ENCODE data around the gene CNTNAP4.

The CNTNAP4 gene

DNA sequence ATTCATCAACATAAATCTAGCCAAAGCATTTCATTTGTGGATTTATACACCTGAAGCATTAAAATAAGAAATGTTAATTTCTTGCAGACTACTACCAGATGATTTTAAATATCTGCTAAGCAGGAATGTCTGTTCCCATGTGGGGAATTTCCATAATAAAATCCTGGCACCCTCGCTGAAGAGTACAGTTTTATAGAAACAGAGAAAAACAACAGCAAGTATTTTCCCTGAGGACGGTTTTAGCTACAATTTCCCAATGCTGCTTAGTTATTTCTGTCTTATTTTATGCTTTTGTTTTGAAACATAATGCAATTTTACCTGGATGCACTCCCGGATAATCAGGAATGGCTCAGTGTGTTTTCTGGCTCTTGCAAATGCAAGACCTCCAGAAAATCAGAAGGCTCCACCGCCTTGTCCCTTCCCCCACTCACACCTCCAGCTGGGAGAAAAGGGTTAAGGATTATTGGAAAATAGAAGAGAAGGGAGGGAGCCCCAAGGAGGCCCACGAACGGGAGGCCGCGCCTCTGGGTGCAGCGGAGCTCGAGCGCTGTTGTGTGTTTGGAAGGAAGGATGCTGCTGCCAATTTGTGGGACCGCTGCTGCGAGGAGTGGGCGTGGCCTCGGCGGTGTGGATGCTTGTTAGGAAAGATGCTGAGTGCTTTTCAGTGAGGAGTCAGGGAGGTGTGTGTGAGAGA lies at the start of gene CNTNAP4:
TSS of gene CNTNAP4 (plus strand) at position 657 of the 694 bp plus-strand sequence. CDS start 262 bp downstream, outside the sequence.
- Histone ChIP-seq H3K9me3 (ENCODE audit: low read length) (no peaks in the 10 kb centered on the region), H3K4me1 (ENCODE audit: insufficient read depth, low read length) (peaks cover 2% of the 10 kb centered on the region), H3K27me3 (ENCODE audit: insufficient read depth, low read length) (peaks cover 5% of the 10 kb centered on the region), H3K36me3 (ENCODE audit: insufficient read depth, low read length) (no peaks in the 10 kb centered on the region), H2AFZ (ENCODE audit: low read depth, low read length) (peak within 1 kb of the TSS; percentile 51), H3K4me3 (ENCODE audit: low read length) (peak within 1 kb of the TSS; percentile 9)

DNA sequence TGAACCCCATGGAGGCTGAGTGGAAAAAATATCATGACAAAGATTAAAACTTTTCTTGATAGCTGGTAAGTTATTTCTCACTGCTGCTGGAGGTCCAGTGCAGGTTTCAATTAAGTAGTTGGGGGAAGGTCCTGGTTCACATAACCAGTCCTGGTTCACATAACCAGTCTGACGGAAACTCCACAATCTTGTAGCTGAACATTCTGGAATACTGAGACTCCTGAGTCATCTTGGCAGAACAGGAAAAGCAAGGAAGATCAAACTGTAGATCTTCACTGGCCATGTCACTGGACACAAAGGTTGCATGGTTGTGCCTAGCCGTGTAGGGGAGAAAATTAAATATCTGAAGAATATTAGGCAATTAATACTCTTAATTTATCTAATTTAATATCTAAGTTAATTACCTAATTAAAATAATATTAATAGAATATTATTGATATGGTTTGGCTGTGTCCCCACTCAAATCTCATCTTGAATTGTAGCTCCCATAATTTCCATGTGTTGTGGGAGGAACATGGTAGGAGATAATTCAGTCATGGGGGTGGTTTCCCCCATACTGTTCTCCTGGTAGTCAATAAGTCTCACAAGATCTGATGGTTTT lies 48.6 kb upstream of the CNTNAP4 start:
- Histone ChIP-seq H2AFZ (ENCODE audit: low read depth, low read length) (no peak overlapping the region), H3K4me3 (ENCODE audit: low read length) (no peak overlapping the region), H3K36me3 (ENCODE audit: insufficient read depth, low read length) (no peaks in the 10 kb centered on the region), H3K9me3 (ENCODE audit: low read length) (no peaks in the 10 kb centered on the region), H3K4me1 (ENCODE audit: insufficient read depth, low read length) (no peaks in the 10 kb centered on the region), H3K27me3 (ENCODE audit: insufficient read depth, low read length) (no peaks in the 10 kb centered on the region)

DNA sequence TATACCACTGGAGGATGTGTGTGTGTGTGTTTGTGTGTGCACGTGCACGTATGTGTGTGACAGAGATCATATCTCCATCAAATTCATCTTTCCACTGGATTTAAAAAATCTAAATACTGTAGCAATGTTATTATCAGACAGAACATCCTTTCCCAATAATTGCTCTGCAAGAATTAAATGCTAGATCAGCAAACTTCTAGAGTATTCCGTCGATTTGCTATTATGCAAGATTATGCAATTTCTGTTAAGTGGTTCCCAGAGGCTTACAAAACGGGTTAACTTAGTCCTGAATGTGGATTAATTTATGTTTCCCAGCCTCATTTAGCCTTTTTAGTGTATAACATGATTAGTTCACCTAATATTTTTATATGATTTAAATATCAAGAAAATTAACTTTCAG lies 44.5 kb upstream of the CNTNAP4 start:
- no peak overlapping the region for H3K4me3 ChIP-seq (ENCODE audit: low read length)
- H3K27me3 ChIP-seq (ENCODE audit: insufficient read depth, low read length): no peaks in the 10 kb centered on the region
- H2AFZ ChIP-seq (ENCODE audit: low read depth, low read length): no peak overlapping the region
- H3K9me3 ChIP-seq (ENCODE audit: low read length): no peaks in the 10 kb centered on the region
- no peaks in the 10 kb centered on the region for H3K36me3 ChIP-seq (ENCODE audit: insufficient read depth, low read length)
- H3K4me1 ChIP-seq (ENCODE audit: insufficient read depth, low read length): no peaks in the 10 kb centered on the region

DNA sequence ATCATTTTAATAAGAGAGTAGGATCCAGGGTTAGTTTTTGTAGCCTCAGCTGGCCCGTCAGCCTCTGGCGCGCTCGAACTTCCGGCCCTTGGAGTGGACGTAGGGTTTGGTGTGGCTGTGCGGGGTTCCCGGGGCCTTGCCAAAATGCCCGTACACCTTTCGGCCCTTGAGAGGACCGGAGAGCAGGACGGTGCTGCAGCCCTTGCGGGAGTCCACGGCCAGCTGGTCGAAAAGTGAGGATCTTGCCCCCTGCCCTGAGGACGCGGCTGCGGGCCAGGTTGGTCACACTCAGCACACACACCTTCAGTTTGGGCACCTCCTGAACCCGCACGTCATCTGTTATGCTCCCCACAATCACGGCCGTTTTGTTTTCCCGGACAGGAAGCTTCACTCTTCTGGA lies 42.2 kb upstream of the CNTNAP4 start:
- Histone ChIP-seq H3K9me3 (ENCODE audit: low read length) (no peaks in the 10 kb centered on the region), H3K36me3 (ENCODE audit: insufficient read depth, low read length) (no peaks in the 10 kb centered on the region), H3K27me3 (ENCODE audit: insufficient read depth, low read length) (no peaks in the 10 kb centered on the region), H3K4me3 (ENCODE audit: low read length) (no peak overlapping the region), H3K4me1 (ENCODE audit: insufficient read depth, low read length) (no peaks in the 10 kb centered on the region), H2AFZ (ENCODE audit: low read depth, low read length) (no peak overlapping the region)

DNA sequence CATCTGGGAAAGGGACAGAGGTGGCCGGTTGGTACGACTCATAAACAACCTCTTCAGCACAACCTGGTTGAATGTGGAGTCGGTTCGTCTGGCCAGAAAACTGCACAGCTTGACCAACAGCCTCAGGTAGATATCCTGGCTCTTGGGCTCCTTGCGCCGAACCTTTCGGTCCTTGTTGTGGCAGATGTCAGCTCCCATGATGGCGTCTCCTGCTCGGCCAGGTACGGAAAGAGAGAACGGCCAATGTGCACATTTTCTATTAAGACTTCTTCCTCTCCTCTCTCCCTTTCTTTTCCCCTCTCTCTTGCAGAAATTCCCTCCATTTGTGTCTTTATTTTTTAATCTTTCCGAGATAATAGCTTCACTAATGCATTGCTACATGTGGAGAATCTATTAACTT lies 41.8 kb upstream of the CNTNAP4 start:
- Histone ChIP-seq H2AFZ (ENCODE audit: low read depth, low read length) (no peak overlapping the region), H3K9me3 (ENCODE audit: low read length) (no peaks in the 10 kb centered on the region), H3K27me3 (ENCODE audit: insufficient read depth, low read length) (no peaks in the 10 kb centered on the region), H3K36me3 (ENCODE audit: insufficient read depth, low read length) (no peaks in the 10 kb centered on the region), H3K4me1 (ENCODE audit: insufficient read depth, low read length) (no peaks in the 10 kb centered on the region), H3K4me3 (ENCODE audit: low read length) (no peak overlapping the region)

DNA sequence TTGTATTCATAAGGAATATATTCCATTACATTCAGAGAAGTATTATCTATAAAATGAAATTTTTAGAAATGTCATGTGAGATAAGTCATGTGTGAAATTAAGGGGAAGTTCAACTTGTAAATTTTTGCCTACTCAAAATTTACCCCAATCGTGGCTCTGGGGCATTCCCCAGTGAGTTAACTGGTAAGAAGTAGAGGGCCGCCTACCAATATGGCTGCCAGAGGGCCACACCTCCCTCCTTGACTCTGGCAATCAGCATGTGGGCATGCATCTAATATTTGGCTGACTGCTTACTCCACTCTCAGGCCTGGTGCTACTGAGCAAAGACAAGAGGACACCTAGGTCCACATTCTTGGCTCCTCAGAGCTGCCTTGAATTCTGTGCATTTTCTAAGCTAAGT lies 39.7 kb upstream of the CNTNAP4 start:
- H3K4me1 ChIP-seq (ENCODE audit: insufficient read depth, low read length): no peaks in the 10 kb centered on the region
- no peaks in the 10 kb centered on the region for H3K27me3 ChIP-seq (ENCODE audit: insufficient read depth, low read length)
- H3K9me3 ChIP-seq (ENCODE audit: low read length): no peaks in the 10 kb centered on the region
- no peak overlapping the region for H3K4me3 ChIP-seq (ENCODE audit: low read length)
- H2AFZ ChIP-seq (ENCODE audit: low read depth, low read length): no peak overlapping the region
- no peaks in the 10 kb centered on the region for H3K36me3 ChIP-seq (ENCODE audit: insufficient read depth, low read length)

DNA sequence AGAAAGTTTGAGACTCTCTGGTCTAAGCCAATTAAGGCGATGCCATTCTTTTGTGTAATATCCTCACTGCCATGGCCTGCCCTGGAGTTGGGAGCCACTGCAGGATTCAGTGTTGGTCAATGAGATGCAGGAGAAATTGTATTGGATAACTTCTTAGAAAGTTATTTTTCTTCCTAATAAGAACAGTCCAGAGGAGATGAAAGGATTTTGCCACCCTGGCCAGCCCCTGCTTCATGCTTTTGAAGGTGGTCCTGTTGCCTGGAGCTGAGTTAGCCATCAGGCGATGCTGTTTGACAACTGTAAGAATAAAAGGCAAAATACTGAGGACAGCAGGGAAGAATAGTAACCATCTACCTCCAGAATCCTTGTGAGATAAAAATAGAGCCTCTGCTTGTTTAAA lies 35.4 kb upstream of the CNTNAP4 start:
- Histone ChIP-seq H2AFZ (ENCODE audit: low read depth, low read length) (no peak overlapping the region), H3K9me3 (ENCODE audit: low read length) (no peaks in the 10 kb centered on the region), H3K36me3 (ENCODE audit: insufficient read depth, low read length) (no peaks in the 10 kb centered on the region), H3K4me1 (ENCODE audit: insufficient read depth, low read length) (no peaks in the 10 kb centered on the region), H3K27me3 (ENCODE audit: insufficient read depth, low read length) (no peaks in the 10 kb centered on the region), H3K4me3 (ENCODE audit: low read length) (no peak overlapping the region)

DNA sequence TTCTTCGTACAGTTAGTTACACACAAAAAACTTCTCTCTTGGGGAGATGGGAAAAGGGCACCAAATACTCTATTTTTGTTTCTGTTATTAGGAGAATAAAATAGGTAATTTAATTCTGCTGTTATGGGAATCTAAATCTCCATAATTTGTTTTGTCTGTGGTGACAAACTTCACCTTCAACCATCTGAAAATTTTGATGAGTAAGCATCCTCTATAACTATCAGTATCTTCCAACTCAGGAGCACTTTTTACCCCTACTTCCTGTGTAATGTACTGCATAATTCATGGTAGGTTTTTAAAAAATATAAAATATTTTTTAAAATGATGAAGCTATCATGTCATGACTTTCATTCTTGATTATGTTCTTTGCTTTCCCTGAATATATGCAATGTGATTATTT lies 33.6 kb upstream of the CNTNAP4 start:
- Histone ChIP-seq H3K9me3 (ENCODE audit: low read length) (no peaks in the 10 kb centered on the region), H2AFZ (ENCODE audit: low read depth, low read length) (no peak overlapping the region), H3K4me1 (ENCODE audit: insufficient read depth, low read length) (no peaks in the 10 kb centered on the region), H3K27me3 (ENCODE audit: insufficient read depth, low read length) (no peaks in the 10 kb centered on the region), H3K36me3 (ENCODE audit: insufficient read depth, low read length) (no peaks in the 10 kb centered on the region), H3K4me3 (ENCODE audit: low read length) (no peak overlapping the region)

DNA sequence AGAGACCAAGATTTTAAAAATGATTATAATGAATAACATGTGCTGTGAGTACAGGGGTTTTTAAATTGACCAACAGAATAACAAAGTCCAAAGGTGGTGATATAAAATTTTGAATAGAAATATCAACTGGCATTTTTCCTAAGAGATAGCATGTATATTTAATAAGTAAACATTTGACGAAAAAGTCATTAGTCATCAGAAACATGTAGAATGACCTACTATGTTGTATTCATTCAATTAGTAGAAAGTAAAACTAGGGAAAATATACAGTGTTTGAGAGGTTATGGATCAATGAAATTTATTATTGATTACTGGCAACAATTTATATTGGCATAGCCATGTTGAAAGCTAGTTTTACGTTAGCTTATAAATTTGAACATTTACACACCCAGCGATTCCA lies 30.6 kb upstream of the CNTNAP4 start:
- no peaks in the 10 kb centered on the region for H3K9me3 ChIP-seq (ENCODE audit: low read length)
- no peak overlapping the region for H2AFZ ChIP-seq (ENCODE audit: low read depth, low read length)
- no peaks in the 10 kb centered on the region for H3K27me3 ChIP-seq (ENCODE audit: insufficient read depth, low read length)
- H3K36me3 ChIP-seq (ENCODE audit: insufficient read depth, low read length): no peaks in the 10 kb centered on the region
- H3K4me3 ChIP-seq (ENCODE audit: low read length): no peak overlapping the region
- H3K4me1 ChIP-seq (ENCODE audit: insufficient read depth, low read length): no peaks in the 10 kb centered on the region

DNA sequence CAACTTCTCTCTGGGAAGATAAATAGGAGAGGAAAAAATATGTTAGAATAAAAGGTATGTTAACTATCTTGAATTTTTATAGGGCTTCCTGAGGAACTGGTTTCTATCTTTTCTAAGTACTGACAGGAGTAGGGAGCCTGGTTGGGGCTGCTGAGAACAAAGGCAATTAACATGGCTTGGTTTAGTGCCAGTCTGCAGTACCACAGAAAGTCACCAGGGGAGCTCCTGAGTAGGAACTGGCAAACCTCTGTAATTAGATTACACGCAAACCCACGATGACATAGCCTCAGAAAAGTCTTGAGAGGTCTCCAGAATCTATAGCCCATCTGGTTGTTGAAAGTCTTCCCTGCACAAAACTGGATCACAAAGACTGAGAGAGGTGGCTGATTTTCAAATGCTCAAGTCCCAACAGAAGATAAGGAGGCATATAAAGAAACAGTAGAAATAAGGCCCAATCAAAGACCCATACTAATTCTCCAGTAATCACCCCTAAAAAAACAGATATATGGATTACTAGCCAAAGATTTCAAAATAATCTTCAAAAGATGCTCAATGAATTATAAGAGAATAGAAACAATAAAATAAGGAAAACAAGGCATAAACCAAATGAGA lies 11.7 kb upstream of the CNTNAP4 start:
- H3K4me1 ChIP-seq (ENCODE audit: insufficient read depth, low read length): no peaks in the 10 kb centered on the region
- no peaks in the 10 kb centered on the region for H3K36me3 ChIP-seq (ENCODE audit: insufficient read depth, low read length)
- H3K9me3 ChIP-seq (ENCODE audit: low read length): no peaks in the 10 kb centered on the region
- H2AFZ ChIP-seq (ENCODE audit: low read depth, low read length): no peak overlapping the region
- H3K4me3 ChIP-seq (ENCODE audit: low read length): no peak overlapping the region
- no peaks in the 10 kb centered on the region for H3K27me3 ChIP-seq (ENCODE audit: insufficient read depth, low read length)

DNA sequence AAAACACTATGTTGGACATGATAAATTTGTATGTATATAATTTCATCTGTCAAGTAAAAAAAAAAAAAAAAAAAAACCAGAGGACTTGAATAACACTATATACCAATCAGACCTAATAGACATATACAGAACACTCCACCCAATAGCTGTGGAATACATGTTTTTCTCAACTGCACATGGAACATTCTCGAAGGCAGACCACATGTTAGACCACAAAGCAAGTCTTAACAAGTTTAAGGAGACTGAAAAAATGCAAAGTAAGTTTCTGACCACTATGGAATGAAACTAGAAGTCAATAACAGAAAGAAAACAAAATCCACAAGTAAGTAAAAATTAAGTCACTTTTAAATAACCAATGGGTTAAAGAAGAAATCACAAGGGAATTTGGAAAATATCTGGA lies 8.4 kb upstream of the CNTNAP4 start:
- Histone ChIP-seq H3K9me3 (ENCODE audit: low read length) (no peaks in the 10 kb centered on the region), H3K27me3 (ENCODE audit: insufficient read depth, low read length) (no peaks in the 10 kb centered on the region), H2AFZ (ENCODE audit: low read depth, low read length) (no peak overlapping the region), H3K4me3 (ENCODE audit: low read length) (no peak overlapping the region), H3K4me1 (ENCODE audit: insufficient read depth, low read length) (no peaks in the 10 kb centered on the region), H3K36me3 (ENCODE audit: insufficient read depth, low read length) (no peaks in the 10 kb centered on the region)

DNA sequence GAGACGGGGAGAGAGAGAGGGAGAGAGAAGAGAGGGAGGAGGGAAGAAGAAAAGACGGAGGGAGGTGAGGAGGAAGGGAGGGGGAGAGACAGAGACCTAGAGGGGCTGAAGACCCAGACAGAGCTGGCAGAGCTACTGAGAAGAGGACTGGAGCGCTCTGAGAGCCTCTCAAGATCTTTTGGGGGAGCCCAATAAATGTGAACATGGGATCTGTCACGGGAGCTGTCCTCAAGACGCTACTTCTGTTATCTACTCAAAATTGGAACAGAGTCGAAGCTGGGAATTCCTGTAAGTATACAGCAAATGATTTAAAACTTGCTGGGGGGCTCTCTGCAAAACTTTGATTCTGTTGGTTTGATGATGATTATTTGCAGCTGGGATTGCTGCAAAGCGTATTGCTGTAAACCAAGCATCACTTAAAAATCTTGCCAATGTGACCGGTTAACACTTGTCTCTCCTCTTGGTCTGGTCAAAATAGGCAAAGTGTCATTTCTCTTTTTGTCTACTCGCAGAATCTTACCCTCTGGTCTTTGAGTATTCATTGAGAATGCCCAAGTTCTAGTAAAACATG lies 344 bp downstream of the CNTNAP4 start:
- peaks cover 5% of the 10 kb centered on the region for H3K27me3 ChIP-seq (ENCODE audit: insufficient read depth, low read length)
- H3K4me3 ChIP-seq (ENCODE audit: low read length): no peak overlapping the region
- no peaks in the 10 kb centered on the region for H3K9me3 ChIP-seq (ENCODE audit: low read length)
- H3K36me3 ChIP-seq (ENCODE audit: insufficient read depth, low read length): no peaks in the 10 kb centered on the region
- H2AFZ ChIP-seq (ENCODE audit: low read depth, low read length): no peak overlapping the region
- peaks cover 2% of the 10 kb centered on the region for H3K4me1 ChIP-seq (ENCODE audit: insufficient read depth, low read length)

DNA sequence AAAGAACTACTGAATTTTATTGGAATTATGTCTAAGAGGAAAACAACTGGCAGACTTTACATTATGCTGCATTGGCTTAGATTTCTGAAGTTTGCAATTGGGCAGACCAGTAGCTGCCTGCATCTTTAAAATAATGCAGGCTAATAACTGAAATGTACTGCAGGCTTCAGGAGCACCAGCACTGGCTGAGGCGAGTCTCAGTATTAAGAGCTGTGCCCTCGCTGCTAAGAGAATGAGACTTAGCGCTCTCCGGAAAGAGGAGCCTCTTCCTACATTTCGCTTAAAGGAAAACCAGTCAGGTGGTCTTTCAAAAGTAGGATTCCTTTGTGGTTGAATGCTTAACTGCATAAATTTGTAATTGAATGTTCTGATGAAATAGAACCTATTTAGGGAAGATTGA lies 885 bp downstream of the CNTNAP4 start:
- no peak overlapping the region for H2AFZ ChIP-seq (ENCODE audit: low read depth, low read length)
- no peaks in the 10 kb centered on the region for H3K36me3 ChIP-seq (ENCODE audit: insufficient read depth, low read length)
- H3K9me3 ChIP-seq (ENCODE audit: low read length): no peaks in the 10 kb centered on the region
- H3K4me3 ChIP-seq (ENCODE audit: low read length): no peak overlapping the region
- peaks cover 5% of the 10 kb centered on the region for H3K27me3 ChIP-seq (ENCODE audit: insufficient read depth, low read length)
- peaks cover 2% of the 10 kb centered on the region for H3K4me1 ChIP-seq (ENCODE audit: insufficient read depth, low read length)
